HEK293T (cell line): ENCODE measurements around the gene SLC35F3.

Experiments
- ARNT ChIP-seq: fragments of 450-650 bp; IDR thresholded peaks from 2 replicates; pipeline ENCODE4 v1.6.1; 2017; ENCODE audit warnings: mild to moderate bottlenecking
- BHLHE40 ChIP-seq: fragments of 450-650 bp; IDR thresholded peaks from 2 replicates; pipeline ENCODE4 v1.6.1; 2016; ENCODE audit warnings: mild to moderate bottlenecking, moderate library complexity, borderline replicate concordance
- FOXA1 ChIP-seq: fragments of 450-650 bp; IDR thresholded peaks from 2 replicates; pipeline ENCODE4 v1.6.1; 2016; ENCODE audit warnings: mild to moderate bottlenecking
- FOXM1 ChIP-seq: fragments of 450-650 bp; IDR thresholded peaks from 2 replicates; pipeline ENCODE4 v1.6.1; 2017; ENCODE audit warnings: mild to moderate bottlenecking, borderline replicate concordance
- L3MBTL2 ChIP-seq: fragments of 450-650 bp; conservative IDR thresholded peaks from 2 replicates; pipeline ENCODE4 v1.6.1; 2016; ENCODE audit warnings: mild to moderate bottlenecking
- PKNOX1 ChIP-seq: fragments of 450-650 bp; IDR thresholded peaks from 2 replicates; pipeline ENCODE4 v1.6.1; 2016
- SP1 ChIP-seq: fragments of 450-650 bp; IDR thresholded peaks from 2 replicates; pipeline ENCODE4 v1.6.1; 2017
- SUZ12 ChIP-seq: fragments of 450-650 bp; IDR thresholded peaks from 2 replicates; pipeline ENCODE4 v1.6.1; 2016; ENCODE audit warnings: mild to moderate bottlenecking

- TF ChIP-seq FOXM1 (no peak), SUZ12 (no peak), PKNOX1 (no peak), L3MBTL2 (no peak), BHLHE40 (no peak), ARNT (no peak), FOXA1 (no peak), SP1 (no peak)
Observed at GRCh38 chr1:233971753-233972152, 67.3 kb downstream of the SLC35F3 start.
